IMR-90 (cell line): ENCODE measurements around the gene ETFB. TPM values are rescaled to one million over a fixed set of nuclear protein-coding genes. Genes with fewer than 3 reads are reported as not detected.

Source experiments
- ATAC-seq: fragments of 200-7000 bp; cut with Tn5 transposase; 2 replicates; pipeline ENCODE4 v1.9.1; 2020; ENCODE audit warnings: low read depth, mild to moderate bottlenecking, moderate library complexity
- BruUV-seq: library from RNA; stranded (reverse); fragments of 400-500 nt; replicated peaks from 2 replicates; lab custom pipeline; 2021; lab: Mats Ljungman, UMichigan
- CTCF ChIA-PET: fragments of 300-600 bp; formaldehyde crosslinking; extraction: SDS; loops from one replicate; lab custom pipeline; 2021; ENCODE audit warnings: antibody characterized with exemption; lab: Yijun Ruan, JAX
- POLR2A ChIA-PET: fragments of 300-600 bp; sonication (Branson Sonifier 250); formaldehyde crosslinking; loops from one replicate; lab custom pipeline; 2022; ENCODE audit warnings: antibody characterized with exemption; ENCODE audit not compliant: unreplicated experiment; lab: Charles Lee
- DNase-seq: peaks from one replicate; pipeline ENCODE4 v3.0.0; 2013
- H2AFZ ChIP-seq: replicated peaks from 2 replicates; pipeline ENCODE3; 2013; ENCODE audit warnings: low read length, mild to moderate bottlenecking; ENCODE audit not compliant: poor library complexity
- H2AK5ac ChIP-seq: 2 replicates; pipeline ENCODE4 v1.6.1; 2013; ENCODE audit warnings: low read depth, low read length, inconsistent platforms
- H2AK9ac ChIP-seq: replicated peaks from 2 replicates; pipeline ENCODE3; 2013; ENCODE audit warnings: mild to moderate bottlenecking, low read depth, low read length, moderate library complexity; ENCODE audit not compliant: poor library complexity
- H2BK120ac ChIP-seq: 2 replicates; pipeline ENCODE4 v1.6.1; 2013; ENCODE audit warnings: low read depth, low read length, inconsistent platforms
- H2BK15ac ChIP-seq: 3 replicates; pipeline ENCODE4 v1.6.1; 2013; ENCODE audit warnings: low read depth, low read length, inconsistent platforms
- H2BK20ac ChIP-seq: 2 replicates; pipeline ENCODE4 v1.6.1; 2013; ENCODE audit warnings: low read depth, mild to moderate bottlenecking, inconsistent platforms, low read length, moderate library complexity
- H2BK5ac ChIP-seq: 2 replicates; pipeline ENCODE4 v1.6.1; 2013; ENCODE audit warnings: mild to moderate bottlenecking, low read depth, low read length, inconsistent platforms; ENCODE audit not compliant: poor library complexity, severe bottlenecking
- H3K14ac ChIP-seq: replicated peaks from 2 replicates; pipeline ENCODE4 v1.6.1; 2013; ENCODE audit warnings: low read depth, low read length, inconsistent platforms
- H3K18ac ChIP-seq: 2 replicates; pipeline ENCODE4 v1.6.1; 2013; ENCODE audit warnings: low read depth, low read length, control low read depth
- H3K23ac ChIP-seq: 2 replicates; pipeline ENCODE4 v1.6.1; 2013; ENCODE audit warnings: low read depth, low read length, inconsistent platforms
- H3K27ac ChIP-seq: 2 replicates; pipeline ENCODE4 v1.5.1; 2013; ENCODE audit warnings: mild to moderate bottlenecking, control low read depth, low read length; ENCODE audit not compliant: insufficient read depth
- H3K27me3 ChIP-seq: 2 replicates; pipeline ENCODE4 v1.6.1; 2013; ENCODE audit warnings: low read length; ENCODE audit not compliant: control insufficient read depth, insufficient read depth
- H3K36me3 ChIP-seq: 2 replicates; pipeline ENCODE4 v1.6.1; 2013; ENCODE audit warnings: low read length, mixed read lengths; ENCODE audit not compliant: control insufficient read depth, insufficient read depth
- H3K4ac ChIP-seq: 2 replicates; pipeline ENCODE4 v1.6.1; 2013; ENCODE audit warnings: low read depth, low read length, inconsistent platforms
- H3K4me1 ChIP-seq: 2 replicates; pipeline ENCODE4 v1.6.1; 2013; ENCODE audit warnings: low read length, mixed read lengths; ENCODE audit not compliant: control insufficient read depth, insufficient read depth
- H3K4me2 ChIP-seq: 2 replicates; pipeline ENCODE4 v1.6.1; 2013; ENCODE audit warnings: low read depth, mild to moderate bottlenecking, control low read depth, low read length, moderate library complexity
- H3K4me3 ChIP-seq: 2 replicates; pipeline ENCODE4 v1.5.1; 2013; ENCODE audit warnings: low read depth, mild to moderate bottlenecking, control low read depth, low read length, moderate library complexity; ENCODE audit not compliant: insufficient read depth
- H3K56ac ChIP-seq: 2 replicates; pipeline ENCODE4 v1.6.1; 2013; ENCODE audit warnings: low read length, inconsistent platforms; ENCODE audit not compliant: insufficient read depth; ENCODE audit errors: extremely low read depth
- H3K79me1 ChIP-seq, 2 experiments: 2 replicates each; pipeline ENCODE4 v1.6.1; 2013; ENCODE audit warnings: low read length in 2 of 2, inconsistent platforms in 1 of 2, low read depth in 1 of 2
- H3K9ac ChIP-seq: 2 replicates; pipeline ENCODE4 v1.6.1; 2013; ENCODE audit warnings: low read depth, low read length, control low read depth
- H3K9me1 ChIP-seq: 2 replicates; pipeline ENCODE4 v1.6.1; 2013; ENCODE audit warnings: low read length, inconsistent platforms; ENCODE audit not compliant: insufficient read depth
- H3K9me3 ChIP-seq: 2 replicates; pipeline ENCODE4 v1.6.1; 2013; ENCODE audit warnings: low read length; ENCODE audit not compliant: control insufficient read depth, insufficient read depth
- H4K20me1 ChIP-seq: 2 replicates; pipeline ENCODE4 v1.6.1; 2013; ENCODE audit warnings: low read length, inconsistent platforms; ENCODE audit not compliant: insufficient read depth
- H4K5ac ChIP-seq: 2 replicates; pipeline ENCODE4 v1.6.1; 2013; ENCODE audit warnings: mild to moderate bottlenecking, low read depth, low read length, control low read depth
- H4K8ac ChIP-seq, 2 experiments: 2 replicates each; pipeline ENCODE4 v1.6.1; 2013; ENCODE audit warnings: low read depth in 2 of 2, low read length in 2 of 2, control low read depth in 1 of 2, inconsistent platforms in 1 of 2
- H4K91ac ChIP-seq: 2 replicates; pipeline ENCODE4 v1.6.1; 2013; ENCODE audit warnings: low read depth, low read length, inconsistent platforms; ENCODE audit not compliant: insufficient read depth
- CHD1 ChIP-seq: IDR thresholded peaks from 2 replicates; pipeline ENCODE4 v1.6.1; 2012; ENCODE audit warnings: low read depth, low read length, improper control_type of control experiment
- RAD21 ChIP-seq: IDR thresholded peaks from 2 replicates; pipeline ENCODE4 v1.6.1; 2012; ENCODE audit warnings: low read length, improper control_type of control experiment
- RCOR1 ChIP-seq: IDR thresholded peaks from 2 replicates; pipeline ENCODE4 v1.6.1; 2012; ENCODE audit warnings: mild to moderate bottlenecking, low read length, improper control_type of control experiment; ENCODE audit not compliant: insufficient replicate concordance
- RFX5 ChIP-seq: IDR thresholded peaks from 2 replicates; pipeline ENCODE4 v1.8.0; 2012; ENCODE audit warnings: low read depth, mild to moderate bottlenecking, low read length, moderate library complexity
- SMC3 ChIP-seq: fragments of 150-350 bp; IDR thresholded peaks from 2 replicates; pipeline ENCODE4 v1.6.1; 2016; ENCODE audit warnings: low read depth, mild to moderate bottlenecking, antibody characterized with exemption, low read length, moderate library complexity
- WGBS, 2 experiments: methylation state at CpG; one replicate each; pipeline versions ENCODE4 v1.1.5 to v1.1.7; 2013; ENCODE audit warnings: missing lambda C conversion rate in 2 of 2; ENCODE audit not compliant: insufficient read length in 1 of 2; ENCODE audit errors: extremely low coverage in 2 of 2; 5-methylcytosine and 5-hydroxymethylcytosine counted together
- dilution Hi-C: fragments of 300-500 bp; cut with HindIII; formaldehyde crosslinking; loops from one replicate; pipeline ENCODE4 v1.14.3; 2018; ENCODE audit warnings: low sequenced_read_pairs; ENCODE audit not compliant: unreplicated experiment
- in situ Hi-C: fragments of 300-500 bp; cut with MboI; formaldehyde crosslinking; loops from 3 replicates; pipeline ENCODE4 v1.14.3; 2019; ENCODE audit warnings: low sequenced_read_pairs, inconsistent platforms, mixed read lengths
- intact Hi-C: fragments of 100-400 bp; cut with micrococcal nuclease; formaldehyde crosslinking; loops from 2 replicates; pipeline ENCODE4 v1.10.0; 2022
- polyA plus RNA-seq, 3 experiments: library from polyadenylated mRNA; depleted of rRNA; stranded (reverse); fragments of >200 nt; gene quantifications; 2 replicates each; pipeline ENCODE4 v1.2.3, GENCODE V29; 2012; ENCODE audit warnings: low replicate concordance in 1 of 3
- total RNA-seq: library from RNA; depleted of rRNA; stranded (reverse); fragments of >200 nt; gene quantifications from 2 replicates; pipeline ENCODE4 v1.2.3, GENCODE V29; 2012
- TF ChIP-seq, protein P1 (sequence below): fragments of 150-350 bp; IDR thresholded peaks from 2 replicates; pipeline ENCODE4 v1.6.1; 2017; ENCODE audit warnings: mild to moderate bottlenecking, antibody characterized with exemption, low read length, low read depth
- TF ChIP-seq, protein P2 (sequence below): conservative IDR thresholded peaks from 2 replicates; pipeline ENCODE4 v1.5.1; 2012; ENCODE audit warnings: mild to moderate bottlenecking, low read depth, low read length, improper control_type of control experiment

The ETFB gene
- total and polyA plus RNA-seq, 2 of the 4 experiments (the other 2 are of a cell fraction), result 141 to 166 TPM

DNA sequence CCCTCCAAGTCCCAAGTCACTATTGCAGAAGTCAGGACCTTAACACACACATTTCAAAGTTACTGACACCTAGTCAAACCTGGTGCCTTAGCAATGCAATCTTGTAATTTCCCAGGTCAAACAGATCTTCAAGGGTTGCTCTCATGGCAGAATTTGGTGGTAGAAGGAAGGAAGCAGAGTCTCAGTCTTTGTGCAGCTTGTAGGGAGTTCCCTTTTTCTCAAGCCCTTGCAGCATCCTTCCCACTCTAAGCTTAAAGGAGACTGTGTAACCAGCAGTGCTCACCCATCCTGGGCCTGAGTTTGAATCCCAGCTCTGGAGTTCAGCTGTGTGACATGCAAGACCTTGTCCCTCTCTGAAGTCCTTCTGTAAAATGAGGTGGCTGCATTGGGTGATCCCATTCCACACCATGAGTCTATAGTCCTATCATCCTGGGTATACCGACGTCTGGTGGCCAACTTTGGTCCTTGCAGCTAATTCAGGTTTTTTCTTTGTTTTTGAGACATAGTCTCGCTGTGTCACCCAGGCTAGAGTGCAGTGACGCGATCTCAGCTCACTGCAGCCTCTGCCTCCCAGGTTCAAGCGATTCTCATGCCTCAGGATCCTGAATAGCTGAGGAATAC is 41.4 kb upstream of the ETFB start:
- Histone ChIP-seq H3K56ac (no peak overlapping the region), H3K36me3 (no peaks in the 10 kb centered on the region), H2BK5ac (no peak overlapping the region), H3K9me3 (peaks cover 6% of the 10 kb centered on the region), H2AK5ac (no peak overlapping the region), H3K27me3 (no peaks in the 10 kb centered on the region), H4K5ac (no peak overlapping the region), H2BK15ac (no peak overlapping the region), H3K4me1 (no peaks in the 10 kb centered on the region), H2AFZ (no peak overlapping the region), H2BK120ac (no peak overlapping the region), H4K8ac (no peak overlapping the region), H4K20me1 (no peaks in the 10 kb centered on the region), H3K4me2 (no peak overlapping the region), H3K14ac (no peak overlapping the region), H2BK20ac (no peak overlapping the region), H3K4ac (no peak overlapping the region), H3K27ac (no peak overlapping the region), H3K9ac (no peak overlapping the region), H3K79me1 (no peaks in the 10 kb centered on the region), H3K9me1 (no peaks in the 10 kb centered on the region), H3K18ac (no peak overlapping the region), H3K23ac (no peak overlapping the region), H4K91ac (no peak overlapping the region), H2AK9ac (no peak overlapping the region), H3K4me3 (no peak overlapping the region)
- no TSS peak for BruUV-seq
- CTCF ChIA-PET, result no interaction called here
- TF ChIP-seq, protein P1, sequence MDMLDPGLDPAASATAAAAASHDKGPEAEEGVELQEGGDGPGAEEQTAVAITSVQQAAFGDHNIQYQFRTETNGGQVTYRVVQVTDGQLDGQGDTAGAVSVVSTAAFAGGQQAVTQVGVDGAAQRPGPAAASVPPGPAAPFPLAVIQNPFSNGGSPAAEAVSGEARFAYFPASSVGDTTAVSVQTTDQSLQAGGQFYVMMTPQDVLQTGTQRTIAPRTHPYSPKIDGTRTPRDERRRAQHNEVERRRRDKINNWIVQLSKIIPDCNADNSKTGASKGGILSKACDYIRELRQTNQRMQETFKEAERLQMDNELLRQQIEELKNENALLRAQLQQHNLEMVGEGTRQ, result no peak
- no peak for TF ChIP-seq RFX5
- peak; percentile 37 for TF ChIP-seq RAD21
- TF ChIP-seq, protein P2, sequence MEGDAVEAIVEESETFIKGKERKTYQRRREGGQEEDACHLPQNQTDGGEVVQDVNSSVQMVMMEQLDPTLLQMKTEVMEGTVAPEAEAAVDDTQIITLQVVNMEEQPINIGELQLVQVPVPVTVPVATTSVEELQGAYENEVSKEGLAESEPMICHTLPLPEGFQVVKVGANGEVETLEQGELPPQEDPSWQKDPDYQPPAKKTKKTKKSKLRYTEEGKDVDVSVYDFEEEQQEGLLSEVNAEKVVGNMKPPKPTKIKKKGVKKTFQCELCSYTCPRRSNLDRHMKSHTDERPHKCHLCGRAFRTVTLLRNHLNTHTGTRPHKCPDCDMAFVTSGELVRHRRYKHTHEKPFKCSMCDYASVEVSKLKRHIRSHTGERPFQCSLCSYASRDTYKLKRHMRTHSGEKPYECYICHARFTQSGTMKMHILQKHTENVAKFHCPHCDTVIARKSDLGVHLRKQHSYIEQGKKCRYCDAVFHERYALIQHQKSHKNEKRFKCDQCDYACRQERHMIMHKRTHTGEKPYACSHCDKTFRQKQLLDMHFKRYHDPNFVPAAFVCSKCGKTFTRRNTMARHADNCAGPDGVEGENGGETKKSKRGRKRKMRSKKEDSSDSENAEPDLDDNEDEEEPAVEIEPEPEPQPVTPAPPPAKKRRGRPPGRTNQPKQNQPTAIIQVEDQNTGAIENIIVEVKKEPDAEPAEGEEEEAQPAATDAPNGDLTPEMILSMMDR, result peak; percentile 30
- TF ChIP-seq SMC3, result peak; percentile 32
- no peak for TF ChIP-seq RCOR1
- TF ChIP-seq CHD1, result no peak
- in situ Hi-C loops (no loop called here), intact Hi-C loops (no loop called here), dilution Hi-C loops (no loop called here)
- 59% methylated on average over 5 of the region's 6 CpGs; no CpG with 5 or more reads in 1 of the 2 experiments for WGBS, 2 experiments
- ATAC-seq (peak; percentile 32; the same call in 1 of the 2 replicates), DNase-seq (peak; percentile 17)
- POLR2A ChIA-PET, result no interaction called here
